Smooth muscle cell (in vitro differentiated cells): ENCODE results near the gene GLI3. TPM values are rescaled to one million over a fixed set of nuclear protein-coding genes. Genes with fewer than 3 reads are reported as not detected.
A peak's percentile ranks its signal among the peaks of the same experiment; 100 is the strongest.

Experiments
- DNase-seq: peaks from one replicate; lab custom pipeline; 2025; ENCODE audit not compliant: unreplicated experiment; lab: John Stamatoyannopoulos, UW
- H2AFZ ChIP-seq: fragments of 200-600 bp; sonication (generic); 2 replicates; pipeline ENCODE4 v1.6.0; 2016; ENCODE audit warnings: antibody characterized with exemption, low read depth, mild to moderate bottlenecking
- H3F3A ChIP-seq: fragments of 200-600 bp; sonication (generic); 2 replicates; pipeline ENCODE4 v1.6.0; 2017; ENCODE audit warnings: antibody characterized with exemption, low read depth
- H3K27ac ChIP-seq: fragments of 200-600 bp; sonication (generic); 2 replicates; pipeline ENCODE4 v1.5.1; 2016; ENCODE audit warnings: low read depth, mild to moderate bottlenecking
- H3K27me3 ChIP-seq: fragments of 200-600 bp; sonication (generic); 2 replicates; pipeline ENCODE4 v1.6.1; 2016; ENCODE audit warnings: low read depth, mild to moderate bottlenecking
- H3K36me3 ChIP-seq: fragments of 200-600 bp; sonication (generic); 2 replicates; pipeline ENCODE4 v1.5.1; 2016; ENCODE audit warnings: low read depth
- H3K4me1 ChIP-seq: fragments of 200-600 bp; sonication (generic); 2 replicates; pipeline ENCODE4 v1.5.1; 2016; ENCODE audit warnings: low read depth
- H3K4me2 ChIP-seq: fragments of 200-600 bp; sonication (generic); 2 replicates; pipeline ENCODE4 v1.6.0; 2016; ENCODE audit warnings: mild to moderate bottlenecking
- H3K4me3 ChIP-seq: fragments of 200-600 bp; sonication (generic); 2 replicates; pipeline ENCODE4 v1.5.1; 2016; ENCODE audit warnings: mild to moderate bottlenecking
- H3K79me2 ChIP-seq: fragments of 200-600 bp; sonication (generic); 2 replicates; pipeline ENCODE4 v1.6.0; 2016; ENCODE audit warnings: low read depth, mild to moderate bottlenecking
- H3K9ac ChIP-seq: fragments of 200-600 bp; sonication (generic); 2 replicates; pipeline ENCODE4 v1.6.0; 2016; ENCODE audit warnings: low read depth
- H3K9me3 ChIP-seq: fragments of 200-600 bp; sonication (generic); replicated peaks from 2 replicates; pipeline ENCODE4 v1.5.1; 2016; ENCODE audit warnings: low read depth
- H4K20me1 ChIP-seq: fragments of 200-600 bp; sonication (generic); 2 replicates; pipeline ENCODE4 v1.6.0; 2016; ENCODE audit warnings: low read depth
- WGBS: methylation state at CpG from one replicate; pipeline ENCODE4 v1.1.7; 2016; ENCODE audit warnings: low lambda C conversion rate; 5-methylcytosine and 5-hydroxymethylcytosine counted together
- polyA plus RNA-seq: library from polyadenylated mRNA; unstranded; fragments of >200 nt; fragmentation: Nextera tagmentation; extraction: Ambion mirVana; gene quantifications from 2 replicates; pipeline ENCODE4 v1.2.1, GENCODE V29; 2016
- total RNA-seq: library from RNA; depleted of rRNA; stranded (reverse); fragments of >200 nt; gene quantifications from 2 replicates; pipeline ENCODE4 v1.2.3, GENCODE V29; 2014
- TF ChIP-seq, protein P1 (sequence below): fragments of 200-600 bp; sonication (generic); IDR thresholded peaks from 2 replicates; pipeline ENCODE4 v1.5.1; 2017; ENCODE audit warnings: borderline replicate concordance, mild to moderate bottlenecking, antibody characterized with exemption; ENCODE audit not compliant: insufficient read depth, poor library complexity, severe bottlenecking

Gene GLI3
- total and polyA plus RNA-seq, 2 experiments from 2014 or later = 31.1 to 70.4 TPM

DNA sequence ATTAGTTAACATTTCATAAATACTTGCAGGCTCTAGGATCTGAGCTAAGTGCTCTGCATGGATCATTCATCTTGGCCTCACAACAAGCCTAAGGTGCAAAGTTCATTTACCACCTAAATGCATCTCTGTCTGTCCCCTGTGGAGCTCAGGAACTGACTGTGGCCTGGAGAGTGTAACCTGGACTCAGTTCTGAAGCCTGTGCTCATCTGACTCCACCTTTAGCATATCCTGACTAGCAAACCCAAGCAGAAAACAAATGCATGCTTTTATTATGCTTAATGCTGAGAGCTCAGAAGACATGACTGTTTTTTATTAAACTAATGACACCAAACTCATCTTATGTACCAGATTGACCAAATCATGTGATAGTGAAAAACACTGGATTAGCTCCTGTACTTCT is 288.5 kb downstream of the GLI3 start:
- DNase-seq = no peak
- no peak overlapping the region for H3K4me3 ChIP-seq
- TF ChIP-seq, protein P1, sequence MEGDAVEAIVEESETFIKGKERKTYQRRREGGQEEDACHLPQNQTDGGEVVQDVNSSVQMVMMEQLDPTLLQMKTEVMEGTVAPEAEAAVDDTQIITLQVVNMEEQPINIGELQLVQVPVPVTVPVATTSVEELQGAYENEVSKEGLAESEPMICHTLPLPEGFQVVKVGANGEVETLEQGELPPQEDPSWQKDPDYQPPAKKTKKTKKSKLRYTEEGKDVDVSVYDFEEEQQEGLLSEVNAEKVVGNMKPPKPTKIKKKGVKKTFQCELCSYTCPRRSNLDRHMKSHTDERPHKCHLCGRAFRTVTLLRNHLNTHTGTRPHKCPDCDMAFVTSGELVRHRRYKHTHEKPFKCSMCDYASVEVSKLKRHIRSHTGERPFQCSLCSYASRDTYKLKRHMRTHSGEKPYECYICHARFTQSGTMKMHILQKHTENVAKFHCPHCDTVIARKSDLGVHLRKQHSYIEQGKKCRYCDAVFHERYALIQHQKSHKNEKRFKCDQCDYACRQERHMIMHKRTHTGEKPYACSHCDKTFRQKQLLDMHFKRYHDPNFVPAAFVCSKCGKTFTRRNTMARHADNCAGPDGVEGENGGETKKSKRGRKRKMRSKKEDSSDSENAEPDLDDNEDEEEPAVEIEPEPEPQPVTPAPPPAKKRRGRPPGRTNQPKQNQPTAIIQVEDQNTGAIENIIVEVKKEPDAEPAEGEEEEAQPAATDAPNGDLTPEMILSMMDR = no peak

DNA sequence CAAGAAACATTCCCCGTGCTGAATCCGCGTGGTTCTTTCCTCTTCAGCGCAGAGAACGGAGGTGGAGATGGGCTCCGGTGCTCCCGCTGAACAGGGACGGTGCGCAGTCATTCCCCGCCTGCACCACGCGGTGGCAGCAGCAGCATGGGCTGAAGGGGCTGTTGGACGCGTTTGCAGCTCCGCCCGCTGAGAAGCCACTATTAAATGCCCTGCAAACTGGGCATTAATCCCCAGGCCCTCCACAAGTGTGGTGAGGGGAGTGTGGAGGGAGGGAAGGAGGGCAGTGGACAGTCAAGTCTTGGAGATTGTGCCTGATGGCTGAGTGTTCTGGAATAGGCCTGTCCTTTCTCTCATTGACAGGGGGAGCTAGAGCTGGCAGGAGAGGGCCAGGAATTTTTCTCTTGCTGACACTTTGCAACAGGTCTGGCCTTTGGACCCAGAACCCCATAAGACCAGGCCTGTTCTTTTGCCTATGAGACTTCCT is 293.9 kb downstream of the GLI3 start:
- Histone ChIP-seq H3K79me2 (no peaks in the 10 kb centered on the region), H3K9ac (no peak overlapping the region), H3K9me3 (no peaks in the 10 kb centered on the region), H3K36me3 (no peaks in the 10 kb centered on the region), H3K4me3 (peak overlapping the region; percentile 45), H3K4me1 (no peaks in the 10 kb centered on the region), H3K4me2 (peak overlapping the region; percentile 88), H2AFZ (peak overlapping the region; percentile 53), H3K27me3 (no peaks in the 10 kb centered on the region), H3F3A (no peaks in the 10 kb centered on the region), H4K20me1 (no peaks in the 10 kb centered on the region), H3K27ac (no peak overlapping the region)
- peak; percentile 56 for DNase-seq
- TF ChIP-seq, protein P1 = peak; percentile 95
- 2% methylated on average over 16 of the region's 16 CpGs for WGBS

More for the DNA sequence above, 288.5 kb downstream of the GLI3 start:
- Histone ChIP-seq H3K9me3 (no peaks in the 10 kb centered on the region), H3K79me2 (no peaks in the 10 kb centered on the region), H3F3A (peaks cover 9% of the 10 kb centered on the region), H3K27ac (no peak overlapping the region), H2AFZ (no peak overlapping the region), H3K4me2 (no peak overlapping the region), H3K9ac (no peak overlapping the region), H3K36me3 (no peaks in the 10 kb centered on the region), H3K27me3 (no peaks in the 10 kb centered on the region), H4K20me1 (no peaks in the 10 kb centered on the region), H3K4me1 (peaks cover 22% of the 10 kb centered on the region)

DNA sequence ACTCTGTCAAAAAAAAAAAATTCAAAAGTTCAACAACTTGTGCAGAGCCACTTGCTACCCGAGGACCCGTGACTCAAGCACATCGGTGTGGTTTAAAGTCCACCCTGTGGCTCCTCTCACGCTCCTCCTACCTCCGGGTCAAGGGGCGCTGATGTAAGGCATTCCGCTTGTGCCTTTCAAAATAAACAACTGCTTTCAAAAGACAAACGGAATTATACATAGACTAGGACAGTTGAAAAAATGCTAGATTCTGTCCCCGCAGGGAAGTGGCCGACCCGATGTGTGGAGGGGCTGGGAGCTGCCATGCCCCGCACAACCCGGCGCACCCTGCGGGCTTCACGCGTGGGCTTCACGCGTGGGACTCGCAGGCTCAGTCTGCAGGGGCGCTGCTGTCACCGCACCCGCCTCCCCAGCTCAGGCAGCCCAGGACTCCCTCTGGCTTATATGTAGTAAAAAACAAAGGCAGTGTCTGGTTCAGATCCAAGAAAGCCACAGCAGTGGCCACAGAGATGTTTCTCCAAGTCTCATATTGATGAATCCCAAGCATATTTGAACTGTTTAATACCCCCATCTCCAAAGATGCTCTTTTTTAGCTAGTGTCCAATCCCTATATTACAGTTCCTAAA is 294.4 kb downstream of the GLI3 start:
- H3K79me2 ChIP-seq = no peaks in the 10 kb centered on the region
- H3K9ac ChIP-seq = no peak overlapping the region

More for the DNA sequence above, 294.4 kb downstream of the GLI3 start:
- H3K27me3 ChIP-seq = no peaks in the 10 kb centered on the region
- H3K27ac ChIP-seq = no peak overlapping the region
- 60% methylated on average over 23 of the region's 23 CpGs for WGBS
- no peaks in the 10 kb centered on the region for H4K20me1 ChIP-seq
- peak overlapping the region; percentile 53 for H2AFZ ChIP-seq
- no peak for DNase-seq
- TF ChIP-seq, protein P1 = no peak
- no peaks in the 10 kb centered on the region for H3K36me3 ChIP-seq
- no peaks in the 10 kb centered on the region for H3K4me1 ChIP-seq
- peak overlapping the region; percentile 45 for H3K4me3 ChIP-seq
- H3K4me2 ChIP-seq = peak overlapping the region; percentile 88
- H3K9me3 ChIP-seq = no peaks in the 10 kb centered on the region
- H3F3A ChIP-seq = no peaks in the 10 kb centered on the region
